ENCODE data around the gene HLA-G. TPM values are rescaled to one million over a fixed set of nuclear protein-coding genes. Genes with fewer than 3 reads are reported as not detected.

Gene HLA-G
- total RNA-seq, 2 experiments from 2014 or later, result 3.0 to 3.8 TPM

- ChIA-PET CTCF (interaction anchor here (0.9 to 1.9 kb wide), 3 partner anchors 13 to 123 kb away, joined by 3 to 13 read pairs (median 3); no protein-coding TSS in a partner anchor), POLR2A (no interaction called here)
- DNase-seq (no peak), ATAC-seq (no peak)
- Mint-ChIP-seq H3K36me3 (ENCODE audit: low read depth) (no peaks in the 10 kb centered on the region), H3K4me3 (no peak overlapping the region), H3K27ac (no peak overlapping the region), H3K4me1 (ENCODE audit: low read depth) (no peaks in the 10 kb centered on the region), H3K27me3 (peaks cover 35% of the 10 kb centered on the region), H3K9me3 (no peaks in the 10 kb centered on the region)
- TF ChIP-seq CTCF (IDR thresholded peaks at IDR 0.05), result no peak
- intact Hi-C loops (cut with micrococcal nuclease), result no loop called here
Measured at GRCh38 chr6:29861521-29862255, 34.1 kb downstream of the HLA-G start.

GRCh38 chr6:29864037-29864810 is 36.6 kb downstream of the HLA-G start:
- intact Hi-C loops (cut with micrococcal nuclease), result no loop called here
- H3K4me3 Mint-ChIP-seq, result no peak overlapping the region
- ChIA-PET POLR2A (no interaction called here), CTCF (interaction anchor here (1.2 kb wide), 1 partner anchor 16 kb away, joined by 4 read pairs; no protein-coding TSS in a partner anchor)
- no peak for DNase-seq
- H3K27me3 Mint-ChIP-seq, result peaks cover 46% of the 10 kb centered on the region
- no peak for ATAC-seq
- no peaks in the 10 kb centered on the region for H3K36me3 Mint-ChIP-seq (ENCODE audit: low read depth)
- no peaks in the 10 kb centered on the region for H3K9me3 Mint-ChIP-seq
- no peak for TF ChIP-seq CTCF (IDR thresholded peaks at IDR 0.05)
- H3K27ac Mint-ChIP-seq, result no peak overlapping the region
- no peaks in the 10 kb centered on the region for H3K4me1 Mint-ChIP-seq (ENCODE audit: low read depth)

GRCh38 chr6:29865631-29866030 is 38.0 kb downstream of the HLA-G start:
- no peak overlapping the region for H3K4me3 Mint-ChIP-seq
- intact Hi-C loops (cut with micrococcal nuclease), result no loop called here
- H3K4me1 Mint-ChIP-seq (ENCODE audit: low read depth), result no peaks in the 10 kb centered on the region
- peaks cover 41% of the 10 kb centered on the region for H3K27me3 Mint-ChIP-seq
- no peaks in the 10 kb centered on the region for H3K9me3 Mint-ChIP-seq
- H3K36me3 Mint-ChIP-seq (ENCODE audit: low read depth), result no peaks in the 10 kb centered on the region
- H3K27ac Mint-ChIP-seq, result no peak overlapping the region
- no peak for TF ChIP-seq CTCF (IDR thresholded peaks at IDR 0.05)
- DNase-seq, result no peak
- ChIA-PET POLR2A (no interaction called here), CTCF (interaction anchor here (0.7 to 1.2 kb wide), 3 partner anchors 10 to 163 kb away, joined by 3 to 4 read pairs (median 3); no protein-coding TSS in a partner anchor)
- no peak for ATAC-seq

GRCh38 chr6:29870104-29870503 is 42.5 kb downstream of the HLA-G start:
- CTCF ChIA-PET, result no interaction called here
- Mint-ChIP-seq H3K9me3 (no peaks in the 10 kb centered on the region), H3K4me1 (ENCODE audit: low read depth) (no peaks in the 10 kb centered on the region), H3K4me3 (no peak overlapping the region), H3K27ac (no peak overlapping the region), H3K27me3 (peaks cover 24% of the 10 kb centered on the region), H3K36me3 (ENCODE audit: low read depth) (no peaks in the 10 kb centered on the region)
- DNase-seq (no peak), ATAC-seq (no peak)
- POLR2A ChIA-PET, result no interaction called here
- TF ChIP-seq CTCF (IDR thresholded peaks at IDR 0.05), result no peak
- intact Hi-C loops (cut with micrococcal nuclease), result no loop called here

- peaks cover 4% of the 10 kb centered on the region for H3K9me3 Mint-ChIP-seq
- intact Hi-C loops (cut with micrococcal nuclease), result no loop called here
- peaks cover 11% of the 10 kb centered on the region for H3K27me3 Mint-ChIP-seq
- H3K4me3 Mint-ChIP-seq, result no peak overlapping the region
- H3K4me1 Mint-ChIP-seq (ENCODE audit: low read depth), result no peaks in the 10 kb centered on the region
- ATAC-seq (no peak), DNase-seq (no peak)
- TF ChIP-seq CTCF (IDR thresholded peaks at IDR 0.05), result no peak
- H3K27ac Mint-ChIP-seq, result no peak overlapping the region
- no peaks in the 10 kb centered on the region for H3K36me3 Mint-ChIP-seq (ENCODE audit: low read depth)
- CTCF ChIA-PET, result interaction anchor here (0.8 kb wide), 1 partner anchor 102 kb away, joined by 3 read pairs; no protein-coding TSS in a partner anchor
- POLR2A ChIA-PET, result interaction anchor here (1.0 kb wide), 1 partner anchor 165 kb away, joined by 3 read pairs; no protein-coding TSS in a partner anchor
Measured at GRCh38 chr6:29872791-29873190, 45.2 kb downstream of the HLA-G start.
